Measurements from ENCODE around the gene PDE4B. TPM values are rescaled to one million over a fixed set of nuclear protein-coding genes. Genes with fewer than 3 reads are reported as not detected.

The PDE4B gene
- total RNA-seq, 1 experiment from 2014 or later = not detected

GRCh38 chr1:65827346-65827745 lies 34.7 kb downstream of the PDE4B start:
- H3K4me3 Mint-ChIP-seq (ENCODE audit: unreplicated experiment) = no peak overlapping the region
- Histone ChIP-seq H3K9me3 (no peaks in the 10 kb centered on the region), H3K36me3 (ENCODE audit: control insufficient read depth, insufficient read depth, low read length) (no peaks in the 10 kb centered on the region), H3K4me3 (ENCODE audit: low read depth, low read length) (no peak overlapping the region), H3K4me1 (no peaks in the 10 kb centered on the region), H3K27me3 (replicated peaks; ENCODE audit: control insufficient read depth, insufficient read depth, low read length) (no peaks in the 10 kb centered on the region)
- no peak for TF ChIP-seq CTCF (IDR thresholded peaks at IDR 0.05; ENCODE audit: insufficient read depth in 1 of 2, low read depth in 1 of 2, low read length in 1 of 2, severe bottlenecking in 1 of 2, unreplicated experiment in 1 of 2)
- no peaks in the 10 kb centered on the region for H3K9me3 Mint-ChIP-seq (ENCODE audit: unreplicated experiment)
- no peak for DNase-seq
- no peaks in the 10 kb centered on the region for H3K4me1 Mint-ChIP-seq (ENCODE audit: low read depth, unreplicated experiment)
- CTCF ChIA-PET = no interaction called here
- H3K36me3 Mint-ChIP-seq (ENCODE audit: insufficient read depth, unreplicated experiment) = no peaks in the 10 kb centered on the region
- POLR2A ChIA-PET = no interaction called here
- intact Hi-C loops (cut with micrococcal nuclease; ENCODE audit: unreplicated experiment) = no loop called here
- H3K27ac Mint-ChIP-seq (ENCODE audit: unreplicated experiment) = no peak overlapping the region
- peaks cover 3% of the 10 kb centered on the region for H3K27me3 Mint-ChIP-seq (ENCODE audit: insufficient read depth, unreplicated experiment)
- BruUV-seq (replicated peaks) = no TSS peak

- Histone ChIP-seq H3K27me3 (replicated peaks; ENCODE audit: control insufficient read depth, insufficient read depth, low read length) (no peaks in the 10 kb centered on the region), H3K4me3 (ENCODE audit: low read depth, low read length) (no peak overlapping the region), H3K9me3 (no peaks in the 10 kb centered on the region), H3K36me3 (ENCODE audit: control insufficient read depth, insufficient read depth, low read length) (no peaks in the 10 kb centered on the region), H3K4me1 (no peaks in the 10 kb centered on the region)
- BruUV-seq (replicated peaks) = no TSS peak
- CTCF ChIA-PET = no interaction called here
- no peak overlapping the region for H3K27ac Mint-ChIP-seq (ENCODE audit: unreplicated experiment)
- intact Hi-C loops (cut with micrococcal nuclease; ENCODE audit: unreplicated experiment) = no loop called here
- POLR2A ChIA-PET = no interaction called here
- no peak for TF ChIP-seq CTCF (IDR thresholded peaks at IDR 0.05; ENCODE audit: insufficient read depth in 1 of 2, low read depth in 1 of 2, low read length in 1 of 2, severe bottlenecking in 1 of 2, unreplicated experiment in 1 of 2)
- no peak overlapping the region for H3K4me3 Mint-ChIP-seq (ENCODE audit: unreplicated experiment)
- no peaks in the 10 kb centered on the region for H3K9me3 Mint-ChIP-seq (ENCODE audit: unreplicated experiment)
- peaks cover 3% of the 10 kb centered on the region for H3K27me3 Mint-ChIP-seq (ENCODE audit: insufficient read depth, unreplicated experiment)
- no peaks in the 10 kb centered on the region for H3K36me3 Mint-ChIP-seq (ENCODE audit: insufficient read depth, unreplicated experiment)
- H3K4me1 Mint-ChIP-seq (ENCODE audit: low read depth, unreplicated experiment) = no peaks in the 10 kb centered on the region
- no peak for DNase-seq
Measured at GRCh38 chr1:65830306-65830705, 37.6 kb downstream of the PDE4B start.

- H3K4me1 ChIP-seq = no peaks in the 10 kb centered on the region
- H3K27me3 Mint-ChIP-seq (ENCODE audit: insufficient read depth, unreplicated experiment) = peaks cover 2% of the 10 kb centered on the region
- ChIA-PET CTCF (no interaction called here), POLR2A (no interaction called here)
- H3K9me3 Mint-ChIP-seq (ENCODE audit: unreplicated experiment) = no peaks in the 10 kb centered on the region
- no peak for DNase-seq
- H3K36me3 Mint-ChIP-seq (ENCODE audit: insufficient read depth, unreplicated experiment) = no peaks in the 10 kb centered on the region
- no peak for TF ChIP-seq CTCF (IDR thresholded peaks at IDR 0.05; ENCODE audit: insufficient read depth in 1 of 2, low read depth in 1 of 2, low read length in 1 of 2, severe bottlenecking in 1 of 2, unreplicated experiment in 1 of 2)
- H3K9me3 ChIP-seq = no peaks in the 10 kb centered on the region
- BruUV-seq (replicated peaks) = no TSS peak
- no peaks in the 10 kb centered on the region for H3K36me3 ChIP-seq (ENCODE audit: control insufficient read depth, insufficient read depth, low read length)
- no peaks in the 10 kb centered on the region for H3K27me3 ChIP-seq (replicated peaks; ENCODE audit: control insufficient read depth, insufficient read depth, low read length)
- no peak overlapping the region for H3K27ac Mint-ChIP-seq (ENCODE audit: unreplicated experiment)
- intact Hi-C loops (cut with micrococcal nuclease; ENCODE audit: unreplicated experiment) = no loop called here
- H3K4me3 Mint-ChIP-seq (ENCODE audit: unreplicated experiment) = no peak overlapping the region
- no peaks in the 10 kb centered on the region for H3K4me1 Mint-ChIP-seq (ENCODE audit: low read depth, unreplicated experiment)
- no peak overlapping the region for H3K4me3 ChIP-seq (ENCODE audit: low read depth, low read length)
Measured at GRCh38 chr1:65832296-65832695, 39.6 kb downstream of the PDE4B start.
